HepG2 (cell line): ENCODE measurements around the gene HOXB4. TPM values are rescaled to one million over a fixed set of nuclear protein-coding genes. Genes with fewer than 3 reads are reported as not detected.

ENCODE experiments used
- ATAC-seq: fragments of 200-7000 bp; cut with Tn5 transposase; 3 replicates; pipeline ENCODE4 v1.9.1; 2020; ENCODE audit warnings: mild to moderate bottlenecking, moderate library complexity
- BruUV-seq: library from RNA; stranded (reverse); fragments of 400-500 nt; replicated peaks from 2 replicates; lab custom pipeline; 2021; lab: Mats Ljungman, UMichigan
- CTCF ChIA-PET: fragments of 300-600 bp; formaldehyde crosslinking; extraction: SDS; loops from one replicate; lab custom pipeline; 2021; ENCODE audit warnings: low total read pairs, inconsistent platforms, low intra/inter-chr PET ratio; lab: Yijun Ruan, JAX
- POLR2A ChIA-PET: fragments of 350-600 bp; sonication (Branson Sonifier 250); formaldehyde crosslinking; loops from one replicate; lab custom pipeline; 2020; ENCODE audit warnings: antibody characterized with exemption, inconsistent platforms; lab: Yijun Ruan, JAX
- DNase-seq: peaks from one replicate; pipeline ENCODE4 v3.0.0-alpha.2; 2015; ENCODE audit warnings: low spot score
- FAIRE-seq: peaks from 3 replicates; lab custom pipeline; 2011; peaks lifted over from hg19 to GRCh38; lab: Jason Lieb, UNC
- H2AFZ ChIP-seq: one replicate; pipeline ENCODE4 v1.6.1; 2011; ENCODE audit warnings: low read length, inconsistent platforms
- H3K27ac ChIP-seq: fragments of 300-600 bp; 3 replicates; pipeline ENCODE4 v1.8.0; 2011; ENCODE audit warnings: mixed run types, mild to moderate bottlenecking, mixed read lengths, low read length, inconsistent platforms; ENCODE audit not compliant: insufficient read depth; ENCODE audit errors: extremely low read length
- H3K27me3 ChIP-seq, 2 experiments: fragments of 200-600 bp in 1 of 2; 2 replicates in 1 of 2; 3 replicates in 1 of 2; pipeline versions ENCODE4 v1.6.0 to v1.8.0; 2011; ENCODE audit warnings: low read length in 2 of 2, mild to moderate bottlenecking in 2 of 2, moderate library complexity in 2 of 2, inconsistent platforms in 1 of 2; ENCODE audit not compliant: insufficient read depth in 2 of 2, control insufficient read depth in 1 of 2
- H3K36me3 ChIP-seq, 2 experiments: fragments of 200-600 bp in 1 of 2; replicated peaks in 1 of 2; 2 replicates in 1 of 2; 3 replicates in 1 of 2; pipeline versions ENCODE4 v1.5.1 to v1.8.0; 2011; ENCODE audit warnings: low read length in 2 of 2, inconsistent platforms in 1 of 2; ENCODE audit not compliant: insufficient read depth in 2 of 2, control insufficient read depth in 1 of 2
- H3K4me1 ChIP-seq: 2 replicates; pipeline ENCODE4 v1.5.1; 2012; ENCODE audit warnings: low read length, inconsistent platforms; ENCODE audit not compliant: insufficient read depth
- H3K4me2 ChIP-seq: 2 replicates; pipeline ENCODE4 v1.6.0; 2011; ENCODE audit warnings: low read depth, low read length, inconsistent platforms
- H3K4me3 ChIP-seq, 3 experiments: fragments of 200-600 bp in 1 of 3; sonication (generic), shearing (Covaris generic) in 1 of 3; replicated peaks in 1 of 3; 2 replicates each; pipeline ENCODE4 v1.5.1; 2011 to 2016; ENCODE audit warnings: low read length in 3 of 3, inconsistent platforms in 2 of 3, low read depth in 2 of 3, mild to moderate bottlenecking in 2 of 3, control low read depth in 1 of 3, mixed read lengths in 1 of 3; ENCODE audit not compliant: insufficient read depth in 1 of 3
- H3K79me2 ChIP-seq: one replicate; pipeline ENCODE4 v1.6.1; 2011; ENCODE audit warnings: low read length, inconsistent platforms; ENCODE audit not compliant: insufficient read depth
- H3K9ac ChIP-seq: 2 replicates; pipeline ENCODE4 v1.6.0; 2011; ENCODE audit warnings: mild to moderate bottlenecking, low read depth, low read length, inconsistent platforms; ENCODE audit not compliant: insufficient read depth
- H3K9me3 ChIP-seq: 2 replicates; pipeline ENCODE4 v1.5.1; 2012; ENCODE audit warnings: mild to moderate bottlenecking, low read length
- H4K20me1 ChIP-seq: 2 replicates; pipeline ENCODE4 v1.6.0; 2011; ENCODE audit warnings: inconsistent platforms, mild to moderate bottlenecking, low read length, moderate library complexity; ENCODE audit not compliant: insufficient read depth
- ADNP ChIP-seq: sonication (generic); formaldehyde crosslinking; IDR thresholded peaks from 2 replicates; pipeline ENCODE4 v1.4.0; 2020; ENCODE audit warnings: missing genetic modification reagents
- EED ChIP-seq: sonication (generic); formaldehyde crosslinking; IDR thresholded peaks from 2 replicates; pipeline ENCODE4 v1.5.0; 2020; ENCODE audit warnings: mild to moderate bottlenecking, missing genetic modification reagents
- FOXC1 ChIP-seq: sonication (generic); formaldehyde crosslinking; IDR thresholded peaks from 2 replicates; pipeline ENCODE4 v1.8.0; 2022; ENCODE audit warnings: mild to moderate bottlenecking, missing genetic modification reagents, borderline replicate concordance
- PITX1 ChIP-seq: sonication (generic); formaldehyde crosslinking; IDR thresholded peaks from 2 replicates; pipeline ENCODE4 v1.5.1; 2020; ENCODE audit warnings: mild to moderate bottlenecking, missing genetic modification reagents
- UBTF ChIP-seq: sonication (generic); formaldehyde crosslinking; IDR thresholded peaks from 2 replicates; pipeline ENCODE4 v1.4.0; 2020; ENCODE audit warnings: mild to moderate bottlenecking, missing genetic modification reagents
- ZBED4 ChIP-seq: sonication (generic); formaldehyde crosslinking; IDR thresholded peaks from 2 replicates; pipeline ENCODE4 v1.4.0; 2020; ENCODE audit warnings: missing genetic modification reagents, borderline replicate concordance
- ZNF343 ChIP-seq: sonication (generic); formaldehyde crosslinking; IDR thresholded peaks from 2 replicates; pipeline ENCODE4 v1.4.0; 2020; ENCODE audit warnings: mild to moderate bottlenecking, missing genetic modification reagents
- ZNF446 ChIP-seq: sonication (generic); formaldehyde crosslinking; IDR thresholded peaks from 2 replicates; pipeline ENCODE4 v1.5.0; 2020; ENCODE audit warnings: mild to moderate bottlenecking, missing genetic modification reagents
- ZNF460 ChIP-seq: sonication (generic); formaldehyde crosslinking; IDR thresholded peaks from 2 replicates; pipeline ENCODE4 v1.5.1; 2020; ENCODE audit warnings: missing genetic modification reagents, mild to moderate bottlenecking, borderline replicate concordance
- ZNF616 ChIP-seq: sonication (generic); formaldehyde crosslinking; IDR thresholded peaks from 2 replicates; pipeline ENCODE4 v1.5.0; 2020; ENCODE audit warnings: low read depth, mild to moderate bottlenecking, missing genetic modification reagents
- ZNF816 ChIP-seq: sonication (generic); formaldehyde crosslinking; IDR thresholded peaks from 2 replicates; pipeline ENCODE4 v1.8.0; 2022; ENCODE audit warnings: missing genetic modification reagents, mild to moderate bottlenecking, borderline replicate concordance
- WGBS: methylation state at CpG from one replicate; pipeline ENCODE4 v1.1.6; 2017; ENCODE audit warnings: low lambda C conversion rate; 5-methylcytosine and 5-hydroxymethylcytosine counted together
- in situ Hi-C: cut with HindIII; loops from 2 replicates; pipeline ENCODE4 v1.10.0; 2017; ENCODE audit warnings: low pct_unique_long_range_greater_than_20kb; ENCODE audit not compliant: extremely low pct_ligation_motif_present
- intact Hi-C: fragments of 100-400 bp; cut with micrococcal nuclease; formaldehyde crosslinking; loops from one replicate; pipeline ENCODE4 v1.10.0; 2022; ENCODE audit not compliant: unreplicated experiment
- polyA plus RNA-seq, 8 experiments: library from polyadenylated mRNA; depleted of rRNA in 3 of 8; stranded (reverse) in 7 of 8; unstranded in 1 of 8; fragments of >200 nt; fragmentation: Illumina TruSeq in 4 of 8; extraction: Trizol in 4 of 8; gene quantifications; 2 replicates each; pipeline versions ENCODE4 v1.2.1 to v1.2.3, GENCODE V29; 2011 to 2016; ENCODE audit warnings: low read depth in 4 of 8, missing spikeins in 1 of 8, mixed read lengths in 1 of 8; ENCODE audit not compliant: insufficient read depth in 1 of 8
- total RNA-seq, 5 experiments: library from RNA; depleted of rRNA; stranded (reverse); fragments of >200 nt; fragmentation: Illumina TruSeq; extraction: Trizol; gene quantifications; 2 replicates each; pipeline ENCODE4 v1.2.3, GENCODE V29; 2016; ENCODE audit warnings: low read depth in 1 of 5

The HOXB4 gene
- total and polyA plus RNA-seq, 2 of the 13 experiments (the other 11 are each of a cell fraction or from before 2014, with no cell fraction given): not detected

- CTCF ChIA-PET: no interaction called here
- no peak for TF ChIP-seq ZNF816 (CRISPR knock-in tag)
- TF ChIP-seq, all 625 proteins: peak for 0
- H3K4me1 ChIP-seq: no peaks in the 10 kb centered on the region
- H3K27ac ChIP-seq: no peak overlapping the region
- H3K36me3 ChIP-seq: no peaks in the 10 kb centered on the region
- no peak for DNase-seq
- no TSS peak for BruUV-seq
- FAIRE-seq: no peak
- no peak for ATAC-seq
- H3K4me2 ChIP-seq: no peak overlapping the region
- no peak overlapping the region for H3K4me3 ChIP-seq
- 59% methylated on average over 48 of the region's 70 CpGs for WGBS
- POLR2A ChIA-PET: no interaction called here
- H3K27me3 ChIP-seq: peaks cover 19 to 92% of the 10 kb centered on the region in 2 experiments
- intact Hi-C loops: no loop called here
- in situ Hi-C loops: no loop called here
- no peak overlapping the region for H3K9ac ChIP-seq
- no peaks in the 10 kb centered on the region for H3K9me3 ChIP-seq
- no peak overlapping the region for H2AFZ ChIP-seq
- no peaks in the 10 kb centered on the region; the same call in 1 of the 2 replicates for H4K20me1 ChIP-seq
- no peaks in the 10 kb centered on the region for H3K79me2 ChIP-seq
Measured at GRCh38 chr17:48550502-48551213, 27.5 kb downstream of the HOXB4 start.

GRCh38 chr17:48549914-48550501 is 28.1 kb downstream of the HOXB4 start:
- Histone ChIP-seq H3K9ac (no peak overlapping the region), H3K4me3 (no peak overlapping the region), H3K4me1 (no peaks in the 10 kb centered on the region), H3K27ac (no peak overlapping the region), H4K20me1 (no peaks in the 10 kb centered on the region; the same call in 1 of the 2 replicates), H3K79me2 (no peaks in the 10 kb centered on the region), H2AFZ (no peak overlapping the region), H3K36me3 (no peaks in the 10 kb centered on the region), H3K9me3 (no peaks in the 10 kb centered on the region), H3K27me3 (peaks cover 19 to 94% of the 10 kb centered on the region in 2 experiments), H3K4me2 (no peak overlapping the region)
- intact Hi-C loops (no loop called here), in situ Hi-C loops (no loop called here)
- WGBS: 27% methylated on average over 18 of the region's 18 CpGs
- DNase-seq (no peak), ATAC-seq (no peak), FAIRE-seq (no peak)
- CTCF ChIA-PET: no interaction called here
- POLR2A ChIA-PET: no interaction called here
- BruUV-seq: no TSS peak
- TF ChIP-seq PITX1 (CRISPR knock-in tag) (no peak), ZBED4 (CRISPR knock-in tag) (no peak), ZNF343 (CRISPR knock-in tag) (no peak), ADNP (CRISPR knock-in tag) (no peak), ZNF460 (CRISPR knock-in tag) (no peak), EED (CRISPR knock-in tag) (no peak), ZNF446 (CRISPR knock-in tag) (no peak), ZNF616 (CRISPR knock-in tag) (no peak), UBTF (no peak), FOXC1 (CRISPR knock-in tag) (no peak)
